GM12878 (cell line): Measurements from ENCODE around the gene MAD2L1. TPM values are rescaled to one million over a fixed set of nuclear protein-coding genes. Genes with fewer than 3 reads are reported as not detected.

Experiments used
- ATAC-seq: fragments of 200-7000 bp; cut with Tn5 transposase; 3 replicates; pipeline ENCODE4 v1.9.1; 2020; ENCODE audit warnings: mild to moderate bottlenecking, moderate library complexity
- BruUV-seq: library from RNA; stranded (reverse); fragments of 400-500 nt; replicated peaks from 2 replicates; lab custom pipeline; 2021; lab: Mats Ljungman, UMichigan
- CTCF ChIA-PET: fragments of 300-600 bp; sonication (Branson Sonifier 250); formaldehyde crosslinking; extraction: SDS; loops from one replicate; lab custom pipeline; 2021; ENCODE audit warnings: inconsistent platforms; lab: Yijun Ruan, JAX
- POLR2A ChIA-PET: fragments of 350-600 bp; formaldehyde crosslinking; extraction: SDS; loops from one replicate; lab custom pipeline; 2021; ENCODE audit warnings: inconsistent platforms; lab: Charles Lee
- RAD21 ChIA-PET: fragments of 300-600 bp; sonication (Branson Sonifier 250); formaldehyde crosslinking; loops from one replicate; lab custom pipeline; 2023; ENCODE audit warnings: antibody characterized with exemption; ENCODE audit not compliant: unreplicated experiment; lab: Charles Lee
- SMC1A ChIA-PET: fragments of 300-600 bp; sonication (Branson Sonifier 250); formaldehyde crosslinking; loops from one replicate; lab custom pipeline; 2023; ENCODE audit not compliant: unreplicated experiment, uncharacterized antibody; lab: Charles Lee
- DNase-seq: peaks from one replicate; pipeline ENCODE4 v3.0.0-alpha.2; 2011; ENCODE audit warnings: low read depth, low spot score
- FAIRE-seq: peaks from 3 replicates; lab custom pipeline; 2011; peaks lifted over from hg19 to GRCh38; lab: Jason Lieb, UNC
- H2AFZ ChIP-seq: 2 replicates; pipeline ENCODE4 v1.6.0; 2011; ENCODE audit warnings: low read depth, low read length, control low read depth; ENCODE audit not compliant: control insufficient read depth
- H3K27ac ChIP-seq: 2 replicates; pipeline ENCODE4 v1.5.1; 2011; ENCODE audit warnings: control low read depth; ENCODE audit not compliant: control insufficient read depth, insufficient read depth
- H3K27me3 ChIP-seq, 2 experiments: replicated peaks in 1 of 2; 2 replicates each; pipeline versions ENCODE4 v1.6.0 to v1.6.1; 2011; ENCODE audit warnings: low read length in 1 of 2; ENCODE audit not compliant: control insufficient read depth in 2 of 2, insufficient read depth in 2 of 2
- H3K36me3 ChIP-seq, 2 experiments: 2 replicates each; pipeline ENCODE4 v1.5.1; 2011; ENCODE audit warnings: low read length in 1 of 2; ENCODE audit not compliant: control insufficient read depth in 2 of 2, insufficient read depth in 2 of 2
- H3K4me1 ChIP-seq: 2 replicates; pipeline ENCODE4 v1.6.1; 2011; ENCODE audit warnings: mild to moderate bottlenecking, low read length, moderate library complexity, mixed read lengths; ENCODE audit not compliant: control insufficient read depth, insufficient read depth
- H3K4me2 ChIP-seq: 2 replicates; pipeline ENCODE4 v1.6.0; 2011; ENCODE audit warnings: control low read depth; ENCODE audit not compliant: control insufficient read depth, insufficient read depth
- H3K4me3 ChIP-seq: fragments of 200-600 bp; sonication (generic); 2 replicates; pipeline ENCODE4 v1.5.1; 2016
- H3K79me2 ChIP-seq: 2 replicates; pipeline ENCODE4 v1.6.0; 2011; ENCODE audit warnings: low read length; ENCODE audit not compliant: control insufficient read depth, insufficient read depth
- H3K9ac ChIP-seq: 2 replicates; pipeline ENCODE4 v1.8.0; 2011; ENCODE audit warnings: low read length, control low read depth, mixed read lengths; ENCODE audit not compliant: control insufficient read depth, insufficient read depth
- H3K9me3 ChIP-seq: replicated peaks from 3 replicates; pipeline ENCODE4 v1.5.1; 2011; ENCODE audit warnings: mild to moderate bottlenecking, low read length; ENCODE audit not compliant: control insufficient read depth, insufficient read depth
- H4K20me1 ChIP-seq: 2 replicates; pipeline ENCODE4 v1.6.0; 2011; ENCODE audit not compliant: control insufficient read depth, insufficient read depth
- CHD1 ChIP-seq: IDR thresholded peaks from 2 replicates; pipeline ENCODE4 v1.6.1; 2012; ENCODE audit warnings: low read depth, low read length, improper control_type of control experiment
- CREM ChIP-seq: IDR thresholded peaks from 2 replicates; pipeline ENCODE4 v1.6.1; 2014; ENCODE audit warnings: antibody characterized with exemption, low read depth
- EZH2 ChIP-seq: IDR thresholded peaks from 2 replicates; pipeline ENCODE4 v1.6.1; 2012; ENCODE audit warnings: low read depth, mild to moderate bottlenecking, control low read depth, inconsistent platforms, low read length, borderline replicate concordance; ENCODE audit not compliant: control insufficient read depth
- LARP7 ChIP-seq: fragments of 450-650 bp; IDR thresholded peaks from 2 replicates; pipeline ENCODE4 v1.6.1; 2017; ENCODE audit warnings: mild to moderate bottlenecking
- MEF2A ChIP-seq: IDR thresholded peaks from 2 replicates; pipeline ENCODE4 v1.6.1; 2011; ENCODE audit warnings: low read depth, mild to moderate bottlenecking, low read length, moderate library complexity; ENCODE audit not compliant: insufficient read depth
- MYB ChIP-seq: fragments of 150-350 bp; IDR thresholded peaks from 2 replicates; pipeline ENCODE4 v1.6.1; 2014; ENCODE audit warnings: mild to moderate bottlenecking, low read depth, low read length, borderline replicate concordance
- NBN ChIP-seq: fragments of 450-650 bp; IDR thresholded peaks from 2 replicates; pipeline ENCODE4 v1.6.1; 2016
- POLR2A ChIP-seq: IDR thresholded peaks from 2 replicates; pipeline ENCODE4 v1.6.1; 2011; ENCODE audit warnings: low read depth, mild to moderate bottlenecking, low read length
- PRDM15 ChIP-seq: fragments of 450-650 bp; formaldehyde crosslinking; IDR thresholded peaks from 2 replicates; pipeline ENCODE4 v1.4.0; 2020; ENCODE audit warnings: mild to moderate bottlenecking, moderate library complexity
- REST ChIP-seq: IDR thresholded peaks from 2 replicates; pipeline ENCODE4 v1.6.1; 2012; ENCODE audit warnings: mild to moderate bottlenecking, low read depth, low read length
- SMARCA5 ChIP-seq: fragments of 450-650 bp; IDR thresholded peaks from 2 replicates; pipeline ENCODE4 v1.6.1; 2017; ENCODE audit warnings: mild to moderate bottlenecking
- ZNF217 ChIP-seq: fragments of 450-650 bp; IDR thresholded peaks from 2 replicates; pipeline ENCODE4 v1.6.1; 2017; ENCODE audit warnings: antibody characterized with exemption, mild to moderate bottlenecking
- WGBS: methylation state at CpG from one replicate; pipeline ENCODE4 v1.1.6; 2016; ENCODE audit warnings: low lambda C conversion rate; ENCODE audit not compliant: insufficient replicate concordance, insufficient coverage; ENCODE audit errors: missing lambda C conversion rate; 5-methylcytosine and 5-hydroxymethylcytosine counted together
- in situ Hi-C: fragments of 300-500 bp; cut with MboI; formaldehyde crosslinking; loops from 9 replicates; pipeline ENCODE4 v1.14.3; 2018; ENCODE audit warnings: mixed read lengths
- intact Hi-C: fragments of 100-400 bp; cut with micrococcal nuclease; formaldehyde crosslinking; loops from one replicate; pipeline ENCODE4 v1.14.2; 2022; ENCODE audit not compliant: unreplicated experiment
- polyA plus RNA-seq, 11 experiments: library from polyadenylated mRNA; depleted of rRNA in 4 of 11; unstranded in 6 of 11; stranded (reverse) in 5 of 11; fragments of >200 nt; fragmentation: Nextera tagmentation in 4 of 11; fragmentation: Illumina TruSeq in 1 of 11; extraction: Ambion mirVana in 4 of 11; extraction: Trizol in 1 of 11; gene quantifications; 1 replicate in 1 of 11; 2 replicates in 10 of 11; pipeline versions ENCODE4 v1.2.1 to v1.2.3, GENCODE V29; 2011 to 2016; ENCODE audit warnings: inconsistent platforms in 2 of 11, missing spikeins in 2 of 11, low read depth in 1 of 11
- total RNA-seq, 4 experiments: library from RNA; depleted of rRNA in 3 of 4; stranded (reverse); fragments of >200 nt in 3 of 4; fragmentation: Illumina TruSeq in 1 of 4; extraction: Trizol in 1 of 4; gene quantifications; 2 replicates each; pipeline versions ENCODE4 v1.2.1 to v1.2.3, GENCODE V29; 2013 to 2021

Gene MAD2L1
- total and polyA plus RNA-seq, 10 of the 15 experiments (the other 5 are each of a cell fraction or from before 2014, with no cell fraction given) = 58.1 to 407 (median 110) TPM

GRCh38 chr4:120007896-120008436, 58.7 kb downstream of the MAD2L1 start:
- Histone ChIP-seq H3K27ac (no peak overlapping the region), H3K9ac (no peak overlapping the region), H3K4me2 (no peak overlapping the region), H3K4me1 (no peaks in the 10 kb centered on the region), H4K20me1 (no peaks in the 10 kb centered on the region), H3K27me3 (no peaks in the 10 kb centered on the region), H3K79me2 (no peaks in the 10 kb centered on the region), H3K4me3 (no peak overlapping the region), H3K36me3 (no peaks in the 10 kb centered on the region), H2AFZ (no peak overlapping the region), H3K9me3 (no peaks in the 10 kb centered on the region)
- 24% methylated on average over 5 of the region's 5 CpGs for WGBS
- ChIA-PET CTCF (no interaction called here), POLR2A (no interaction called here), SMC1A (interaction anchor here (1.5 kb wide), 1 partner anchor 201 kb away, joined by 3 read pairs; no protein-coding TSS in a partner anchor), RAD21 (no interaction called here)
- no TSS peak for BruUV-seq
- DNase-seq = no peak
- no peak for FAIRE-seq
- intact Hi-C loops = no loop called here
- ATAC-seq = peak; percentile 52; the same call in 2 of the 3 replicates
- in situ Hi-C loops = no loop called here
- no peak for TF ChIP-seq NBN
- no peak for TF ChIP-seq ZNF217
- no peak for TF ChIP-seq LARP7
- TF ChIP-seq SMARCA5 = no peak
- TF ChIP-seq MEF2A = no peak
- no peak for TF ChIP-seq CREM
- no peak for TF ChIP-seq EZH2
- no peak for TF ChIP-seq PRDM15
- no peak for TF ChIP-seq POLR2A
- no peak for TF ChIP-seq CHD1
- no peak for TF ChIP-seq REST
- TF ChIP-seq MYB = no peak
- TF ChIP-seq, all 136 proteins: peak for 0
